HL-60 (cell line): ENCODE results near the gene VPS9D1.
"Not testable (repeated sequence)": the region's sequence is repeated elsewhere in the genome, so short reads cannot be mapped to it uniquely, and the experiment has no call there.

Experiments used
- DNase-seq, 2 experiments: peaks; one replicate each; pipeline ENCODE4 v3.0.0-alpha.2; 2010 to 2020; ENCODE audit warnings: low read depth in 1 of 2, low spot score in 1 of 2
- H3K27ac ChIP-seq: fragments of 250-450 bp; sonication (Bioruptor Pico); replicated peaks from 2 replicates; pipeline ENCODE4 v1.5.1; 2020; ENCODE audit warnings: mild to moderate bottlenecking, moderate library complexity
- H3K27me3 ChIP-seq: fragments of 250-450 bp; sonication (Bioruptor Pico); 2 replicates; pipeline ENCODE4 v1.5.1; 2021; ENCODE audit warnings: mild to moderate bottlenecking, moderate library complexity; ENCODE audit not compliant: insufficient read depth, poor library complexity, severe bottlenecking
- H3K4me3 ChIP-seq: replicated peaks from 2 replicates; pipeline ENCODE4 v1.5.1; 2011; ENCODE audit warnings: mild to moderate bottlenecking, control low read depth, low read length; ENCODE audit not compliant: insufficient read depth
- CTCF ChIP-seq: IDR thresholded peaks from one replicate; pipeline ENCODE4 v1.5.1; 2011; ENCODE audit warnings: low read length, control low read depth, inconsistent platforms; ENCODE audit not compliant: insufficient read depth
- GABPA ChIP-seq: IDR thresholded peaks from 2 replicates; pipeline ENCODE4 v1.6.1; 2012; ENCODE audit warnings: low read depth
- POLR2AphosphoS5 ChIP-seq: IDR thresholded peaks from 2 replicates; pipeline ENCODE4 v1.6.1; 2012; ENCODE audit warnings: low read depth
- REST ChIP-seq: IDR thresholded peaks from 2 replicates; pipeline ENCODE4 v1.6.1; 2012; ENCODE audit warnings: low read depth; ENCODE audit not compliant: insufficient replicate concordance
- SPI1 ChIP-seq: IDR thresholded peaks from 2 replicates; pipeline ENCODE4 v1.6.1; 2012; ENCODE audit warnings: low read depth, mild to moderate bottlenecking, borderline replicate concordance

The VPS9D1 gene

GRCh38 chr16:89705006-89705405, 15.7 kb downstream of the VPS9D1 start:
- Histone ChIP-seq H3K27me3 (no peaks in the 10 kb centered on the region), H3K27ac (no peak overlapping the region), H3K4me3 (no peak overlapping the region)
- TF ChIP-seq REST = no peak
- TF ChIP-seq POLR2AphosphoS5 = no peak
- no peak for TF ChIP-seq GABPA
- no peak for DNase-seq

- Histone ChIP-seq H3K4me3 (no peak overlapping the region), H3K27ac (no peak overlapping the region), H3K27me3 (no peaks in the 10 kb centered on the region)
- TF ChIP-seq CTCF = no peak
- DNase-seq = no peak
Observed at GRCh38 chr16:89704281-89704680, 16.4 kb downstream of the VPS9D1 start.

- Histone ChIP-seq H3K4me3 (peak within 1 kb of the TSS; percentile 55), H3K27ac (no peak within 1 kb of the TSS; the same call in 1 of the 2 replicates), H3K27me3 (no peaks in the 10 kb centered on the region)
- no peak for TF ChIP-seq POLR2AphosphoS5
- DNase-seq = peak; percentile 59 to 87
Observed at GRCh38 chr16:89701425-89702406, 19.0 kb downstream of the VPS9D1 start, which contains the start of gene SPATA2L. Gene SPATA2L, minus strand, starts transcription at chr16:89701705. Its CDS starts 473 bp downstream, at chr16:89701232.

- H3K27me3 ChIP-seq = no peaks in the 10 kb centered on the region
- peak overlapping the region; percentile 55 for H3K4me3 ChIP-seq
- DNase-seq = peak in 1 of 2 experiments; percentile 14
- no peak for TF ChIP-seq REST
- TF ChIP-seq GABPA = no peak
- H3K27ac ChIP-seq = no peak overlapping the region; the same call in 1 of the 2 replicates
Observed at GRCh38 chr16:89700649-89701424, 19.9 kb downstream of the VPS9D1 start.

GRCh38 chr16:89700100-89700648, 20.5 kb downstream of the VPS9D1 start:
- peak overlapping the region; percentile 55; the same call in 1 of the 2 replicates for H3K4me3 ChIP-seq
- no peaks in the 10 kb centered on the region for H3K27me3 ChIP-seq
- no peak overlapping the region for H3K27ac ChIP-seq
- TF ChIP-seq SPI1 (no peak), CTCF (peak; percentile 2), POLR2AphosphoS5 (no peak), GABPA (no peak), REST (no peak)
- peak; percentile 85 to 92 for DNase-seq

GRCh38 chr16:89699629-89700099, 21.0 kb downstream of the VPS9D1 start:
- not testable (repeated sequence) for DNase-seq, H3K4me3 ChIP-seq, H3K27me3 ChIP-seq, H3K27ac ChIP-seq
